ENCODE data around the gene DNAJC11.
"Not testable (repeated sequence)": the region's sequence is repeated elsewhere in the genome, so short reads cannot be mapped to it uniquely, and the experiment has no call there.

Gene DNAJC11

GRCh38 chr1:6694121-6694713, 7.4 kb downstream of the DNAJC11 start:
- no peak for DNase-seq

GRCh38 chr1:6692956-6693355, 8.7 kb downstream of the DNAJC11 start:
- DNase-seq, result no peak

- DNase-seq, result no peak
Observed at GRCh38 chr1:6691507-6691906, 10.1 kb downstream of the DNAJC11 start.

GRCh38 chr1:6690186-6690585, 11.4 kb downstream of the DNAJC11 start:
- no peak for DNase-seq

GRCh38 chr1:6688757-6689156, 12.9 kb downstream of the DNAJC11 start:
- DNase-seq, result no peak

- DNase-seq, result no peak
Observed at GRCh38 chr1:6688001-6688400, 13.6 kb downstream of the DNAJC11 start.

GRCh38 chr1:6686294-6686693, 15.3 kb downstream of the DNAJC11 start:
- no peak for DNase-seq

- no peak for DNase-seq
Observed at GRCh38 chr1:6685381-6685780, 16.2 kb downstream of the DNAJC11 start.

- DNase-seq, result no peak
Observed at GRCh38 chr1:6683434-6683833, 18.2 kb downstream of the DNAJC11 start.

- DNase-seq, result no peak
Observed at GRCh38 chr1:6675941-6676340, 25.7 kb downstream of the DNAJC11 start.

GRCh38 chr1:6674771-6675170, 26.8 kb downstream of the DNAJC11 start:
- DNase-seq, result no peak

- DNase-seq, result no peak
Observed at GRCh38 chr1:6673816-6674398, 27.7 kb downstream of the DNAJC11 start.

GRCh38 chr1:6672558-6672957, 29.1 kb downstream of the DNAJC11 start:
- no peak for DNase-seq

GRCh38 chr1:6668503-6668902, 33.1 kb downstream of the DNAJC11 start:
- DNase-seq, result no peak

GRCh38 chr1:6667139-6667538, 34.5 kb downstream of the DNAJC11 start:
- no peak for DNase-seq

GRCh38 chr1:6666696-6667095, 34.9 kb downstream of the DNAJC11 start:
- DNase-seq, result no peak

- not testable (repeated sequence) for DNase-seq
Observed at GRCh38 chr1:6662468-6662867, 39.1 kb downstream of the DNAJC11 start.

- no peak for DNase-seq
Observed at GRCh38 chr1:6660415-6661049, 41.1 kb downstream of the DNAJC11 start.

GRCh38 chr1:6658359-6659060, 43.1 kb downstream of the DNAJC11 start:
- no peak for DNase-seq

- no peak for DNase-seq
Observed at GRCh38 chr1:6657138-6657537, 44.5 kb downstream of the DNAJC11 start.

- DNase-seq, result no peak
Observed at GRCh38 chr1:6653436-6654290, 48.0 kb downstream of the DNAJC11 start.

- no peak for DNase-seq
Observed at GRCh38 chr1:6652986-6653385, 48.6 kb downstream of the DNAJC11 start.

- no peak for DNase-seq
Observed at GRCh38 chr1:6651909-6652308, 49.7 kb downstream of the DNAJC11 start.
